Measurements from ENCODE around the gene RBFOX2.

The RBFOX2 gene

GRCh38 chr22:35824256-35824655 lies 204.4 kb downstream of the RBFOX2 start:
- DNase-seq (ENCODE audit: low read depth): no peak
- H3K4me3 ChIP-seq (ENCODE audit: low read depth, low read length): no peak overlapping the region
- TF ChIP-seq CTCF (IDR thresholded peaks at IDR 0.05; ENCODE audit: insufficient read depth, low read depth, low read length, missing control alignments): no peak

- no peak overlapping the region for H3K4me3 ChIP-seq (ENCODE audit: low read depth, low read length)
- TF ChIP-seq CTCF (IDR thresholded peaks at IDR 0.05; ENCODE audit: insufficient read depth, low read depth, low read length, missing control alignments): no peak
- DNase-seq (ENCODE audit: low read depth): no peak
Observed at GRCh38 chr22:35821654-35822053, 207.0 kb downstream of the RBFOX2 start.

DNA sequence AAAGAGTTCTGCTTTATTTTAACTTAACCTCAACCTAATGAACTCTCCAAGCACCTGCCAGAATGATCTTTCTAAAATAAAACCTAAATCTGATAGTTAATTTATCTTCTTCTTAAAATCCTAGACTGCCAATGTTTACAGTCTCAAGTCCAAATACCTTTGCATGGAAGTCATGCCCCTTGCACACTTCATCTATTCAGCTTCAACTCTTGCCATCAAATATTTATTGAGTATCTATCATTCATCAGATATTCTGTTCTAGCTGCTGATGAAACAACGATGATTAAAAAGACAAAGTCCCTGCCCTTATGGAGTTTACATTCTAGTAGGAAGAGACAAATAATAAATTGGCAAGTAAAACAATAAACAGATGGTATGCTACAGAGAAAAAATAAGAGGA lies 209.2 kb downstream of the RBFOX2 start:
- no peak for DNase-seq (ENCODE audit: low read depth)
- no peak overlapping the region for H3K4me3 ChIP-seq (ENCODE audit: low read depth, low read length)
- TF ChIP-seq CTCF (IDR thresholded peaks at IDR 0.05; ENCODE audit: insufficient read depth, low read depth, low read length, missing control alignments): no peak

DNA sequence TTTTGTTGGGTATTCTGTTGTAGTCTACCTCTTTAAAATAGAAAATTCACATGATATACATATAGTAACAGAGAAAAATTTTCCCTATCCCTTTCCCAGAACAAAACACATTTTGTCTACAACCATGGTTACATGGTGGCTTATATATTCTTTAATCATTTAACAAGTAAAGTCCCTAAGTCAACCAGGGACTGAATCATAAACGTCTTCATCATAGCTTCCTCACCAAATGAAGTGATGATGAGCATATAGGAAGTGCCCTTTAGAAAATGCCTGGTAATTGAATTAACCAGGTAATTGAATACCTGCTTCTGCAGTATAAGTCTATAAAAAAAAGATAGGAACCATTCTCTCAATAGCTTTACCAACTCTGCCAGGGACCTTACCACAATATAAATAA lies 209.7 kb downstream of the RBFOX2 start:
- no peak for DNase-seq (ENCODE audit: low read depth)
- H3K4me3 ChIP-seq (ENCODE audit: low read depth, low read length): no peak overlapping the region
- TF ChIP-seq CTCF (IDR thresholded peaks at IDR 0.05; ENCODE audit: insufficient read depth, low read depth, low read length, missing control alignments): no peak

DNA sequence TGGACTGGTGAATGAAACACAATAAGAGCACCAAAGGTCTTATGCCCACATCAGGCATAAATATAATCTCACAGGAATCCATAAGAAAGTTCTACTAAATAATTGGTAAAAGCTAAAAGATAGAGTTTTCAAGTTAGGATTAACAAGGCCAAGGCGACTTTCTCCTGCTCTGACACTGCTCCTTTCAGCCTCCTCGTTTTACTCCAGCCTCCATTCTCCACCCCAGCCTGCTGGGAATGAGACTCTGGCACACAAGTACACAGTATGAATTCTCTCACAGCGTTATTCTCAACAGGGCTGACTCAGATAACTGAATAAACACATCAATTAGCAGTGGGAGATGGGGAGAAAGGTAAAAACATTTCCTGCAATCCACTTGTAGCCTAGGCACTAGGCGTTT lies 216.0 kb downstream of the RBFOX2 start:
- TF ChIP-seq CTCF (IDR thresholded peaks at IDR 0.05; ENCODE audit: insufficient read depth, low read depth, low read length, missing control alignments): no peak
- DNase-seq (ENCODE audit: low read depth): no peak
- H3K4me3 ChIP-seq (ENCODE audit: low read depth, low read length): no peak overlapping the region

DNA sequence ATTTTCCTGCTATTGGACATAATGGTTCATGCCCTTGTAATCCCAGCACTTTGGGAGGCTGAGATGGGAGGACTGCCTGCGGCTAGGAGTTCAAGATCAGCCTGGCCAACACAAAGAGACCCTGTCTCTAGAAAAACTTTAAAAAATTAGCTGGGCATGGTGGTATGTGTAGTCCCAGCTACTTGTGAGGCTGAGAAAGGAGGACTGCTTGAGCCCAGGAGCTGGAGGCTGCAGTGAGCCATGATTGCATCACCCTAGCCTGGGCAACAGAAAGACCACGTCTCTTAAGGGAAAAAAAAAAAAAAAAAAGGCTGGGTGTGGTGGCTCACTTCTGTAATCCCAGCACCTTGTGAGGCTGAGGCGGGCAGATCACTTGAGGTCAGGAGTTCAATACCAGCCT lies 217.0 kb downstream of the RBFOX2 start:
- H3K4me3 ChIP-seq (ENCODE audit: low read depth, low read length): no peak overlapping the region
- DNase-seq (ENCODE audit: low read depth): no peak
- no peak for TF ChIP-seq CTCF (IDR thresholded peaks at IDR 0.05; ENCODE audit: insufficient read depth, low read depth, low read length, missing control alignments)

DNA sequence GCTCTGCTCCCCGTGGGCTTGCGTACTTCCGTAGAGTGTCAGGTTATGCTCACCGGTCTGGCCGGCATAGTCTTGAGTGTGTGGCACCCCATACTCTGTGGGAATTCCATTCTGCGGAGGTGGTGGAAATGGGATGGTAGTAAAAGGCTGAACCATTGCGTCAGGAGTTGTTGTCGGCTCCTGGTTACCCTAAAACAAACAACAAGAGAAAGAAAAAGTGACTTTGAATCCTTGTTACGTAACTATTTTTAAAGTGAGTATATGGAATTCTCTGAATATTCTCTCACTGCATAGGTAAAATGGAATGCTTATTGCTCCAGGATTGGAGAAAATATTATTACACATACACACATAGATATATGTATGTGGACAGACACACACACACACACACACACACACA lies 218.8 kb downstream of the RBFOX2 start:
- no peak overlapping the region for H3K4me3 ChIP-seq (ENCODE audit: low read depth, low read length)
- TF ChIP-seq CTCF (IDR thresholded peaks at IDR 0.05; ENCODE audit: insufficient read depth, low read depth, low read length, missing control alignments): no peak
- DNase-seq (ENCODE audit: low read depth): no peak
